HEK293 (cell line): ENCODE data around the gene PLA2G4B.

ENCODE experiments used
- CTCF ChIA-PET: fragments of 350-600 bp; formaldehyde crosslinking; extraction: SDS; loops from one replicate; lab custom pipeline; 2021; ENCODE audit warnings: antibody characterized with exemption; lab: Yijun Ruan, JAX
- POLR2A ChIA-PET: fragments of 300-600 bp; formaldehyde crosslinking; extraction: SDS; loops from one replicate; lab custom pipeline; 2020; ENCODE audit warnings: antibody characterized with exemption, inconsistent platforms; lab: Yijun Ruan, JAX
- H3K27ac ChIP-seq: fragments of 200-500 bp; sonication (Bioruptor generic); 2 replicates; pipeline ENCODE4 v1.5.1; 2014; ENCODE audit warnings: low read depth, low read length, control low read depth, inconsistent platforms; ENCODE audit errors: extremely low read depth
- H3K36me3 ChIP-seq, 2 experiments: fragments of 200-500 bp in 1 of 2; sonication (Bioruptor generic) in 1 of 2; 1 replicate in 1 of 2; 2 replicates in 1 of 2; pipeline ENCODE4 v1.5.1; 2014 to 2017; ENCODE audit warnings: inconsistent platforms in 2 of 2, low read length in 2 of 2; ENCODE audit not compliant: control insufficient read depth in 2 of 2, insufficient read depth in 1 of 2
- H3K4me1 ChIP-seq: fragments of 200-500 bp; sonication (Bioruptor generic); 2 replicates; pipeline ENCODE4 v1.5.1; 2014; ENCODE audit warnings: mild to moderate bottlenecking, low read length, inconsistent platforms; ENCODE audit not compliant: control insufficient read depth, insufficient read depth
- H3K4me3 ChIP-seq: 2 replicates; pipeline ENCODE4 v1.5.1; 2011; ENCODE audit warnings: low read depth, mild to moderate bottlenecking, control low read depth, low read length, moderate library complexity
- H3K9me3 ChIP-seq: fragments of 200-500 bp; sonication (Bioruptor generic); 2 replicates; pipeline ENCODE4 v1.5.1; 2014; ENCODE audit warnings: low read depth, low read length, inconsistent platforms; ENCODE audit not compliant: control insufficient read depth, insufficient read depth
- EGR2 ChIP-seq: fragments of 450-650 bp; formaldehyde crosslinking; IDR thresholded peaks from 2 replicates; pipeline ENCODE4 v1.5.1; 2016; ENCODE audit warnings: low read depth, missing biosample characterization, missing genetic modification characterization
- HOXA7 ChIP-seq: sonication (generic); formaldehyde crosslinking; IDR thresholded peaks from 2 replicates; pipeline ENCODE4 v1.8.1; 2022; ENCODE audit warnings: missing genetic modification reagents, borderline replicate concordance
- HOXC10 ChIP-seq: sonication (generic); formaldehyde crosslinking; IDR thresholded peaks from 2 replicates; pipeline ENCODE4 v1.8.1; 2023; ENCODE audit warnings: mild to moderate bottlenecking, missing genetic modification reagents
- INSM2 ChIP-seq: fragments of 450-650 bp; formaldehyde crosslinking; IDR thresholded peaks from 2 replicates; pipeline ENCODE4 v1.5.1; 2016; ENCODE audit warnings: missing biosample characterization, missing genetic modification characterization
- KLF1 ChIP-seq: fragments of 450-650 bp; formaldehyde crosslinking; IDR thresholded peaks from 2 replicates; pipeline ENCODE4 v1.5.1; 2016; ENCODE audit warnings: missing biosample characterization, missing genetic modification characterization
- MZF1 ChIP-seq: fragments of 450-650 bp; formaldehyde crosslinking; IDR thresholded peaks from 2 replicates; pipeline ENCODE4 v1.5.1; 2017; ENCODE audit warnings: missing biosample characterization, missing genetic modification characterization, borderline replicate concordance
- OVOL3 ChIP-seq: fragments of 450-650 bp; formaldehyde crosslinking; IDR thresholded peaks from 2 replicates; pipeline ENCODE4 v1.5.1; 2016; ENCODE audit warnings: missing biosample characterization, missing genetic modification characterization
- PRDM4 ChIP-seq: fragments of 450-650 bp; formaldehyde crosslinking; IDR thresholded peaks from 2 replicates; pipeline ENCODE4 v1.5.1; 2017; ENCODE audit warnings: missing biosample characterization, missing genetic modification characterization
- YY2 ChIP-seq: fragments of 450-650 bp; formaldehyde crosslinking; IDR thresholded peaks from 2 replicates; pipeline ENCODE4 v1.5.1; 2016; ENCODE audit warnings: missing biosample characterization, missing genetic modification characterization
- ZFP69B ChIP-seq: fragments of 450-650 bp; formaldehyde crosslinking; IDR thresholded peaks from 2 replicates; pipeline ENCODE4 v1.5.1; 2016; ENCODE audit warnings: missing biosample characterization, missing genetic modification characterization
- ZNF10 ChIP-seq: fragments of 450-650 bp; formaldehyde crosslinking; IDR thresholded peaks from 2 replicates; pipeline ENCODE4 v1.5.1; 2017; ENCODE audit warnings: missing biosample characterization, missing genetic modification characterization
- ZNF138 ChIP-seq: fragments of 450-650 bp; formaldehyde crosslinking; IDR thresholded peaks from 2 replicates; pipeline ENCODE4 v1.5.1; 2016; ENCODE audit warnings: missing biosample characterization, missing genetic modification characterization, borderline replicate concordance
- ZNF169 ChIP-seq: fragments of 450-650 bp; formaldehyde crosslinking; IDR thresholded peaks from 2 replicates; pipeline ENCODE4 v1.5.1; 2016; ENCODE audit warnings: missing biosample characterization, missing genetic modification characterization
- ZNF175 ChIP-seq: fragments of 450-650 bp; formaldehyde crosslinking; IDR thresholded peaks from 2 replicates; pipeline ENCODE4 v1.5.1; 2016; ENCODE audit warnings: missing biosample characterization, missing genetic modification characterization
- ZNF221 ChIP-seq: fragments of 450-650 bp; formaldehyde crosslinking; IDR thresholded peaks from 2 replicates; pipeline ENCODE4 v1.5.1; 2017; ENCODE audit warnings: missing biosample characterization, missing genetic modification characterization, borderline replicate concordance
- ZNF23 ChIP-seq: fragments of 450-650 bp; formaldehyde crosslinking; IDR thresholded peaks from 2 replicates; pipeline ENCODE4 v1.5.1; 2016; ENCODE audit warnings: missing biosample characterization, missing genetic modification characterization, borderline replicate concordance
- ZNF335 ChIP-seq: fragments of 450-650 bp; formaldehyde crosslinking; conservative IDR thresholded peaks from 2 replicates; pipeline ENCODE4 v1.5.1; 2016; ENCODE audit warnings: missing biosample characterization, missing genetic modification characterization
- ZNF677 ChIP-seq: fragments of 450-650 bp; IDR thresholded peaks from 2 replicates; pipeline ENCODE4 v1.5.0; 2018; ENCODE audit warnings: missing biosample characterization, mild to moderate bottlenecking, missing genetic modification characterization, moderate library complexity
- ZNF747 ChIP-seq: fragments of 450-650 bp; formaldehyde crosslinking; IDR thresholded peaks from 2 replicates; pipeline ENCODE4 v1.5.1; 2016; ENCODE audit warnings: missing biosample characterization, missing genetic modification characterization
- ZSCAN30 ChIP-seq: fragments of 450-650 bp; IDR thresholded peaks from 2 replicates; pipeline ENCODE4 v1.5.1; 2018; ENCODE audit warnings: missing biosample characterization, mild to moderate bottlenecking, missing genetic modification characterization, moderate library complexity
- TF ChIP-seq, protein P1 (sequence below): fragments of 450-650 bp; formaldehyde crosslinking; IDR thresholded peaks from 2 replicates; pipeline ENCODE4 v1.5.1; 2016; ENCODE audit warnings: missing biosample characterization, missing genetic modification characterization
- TF ChIP-seq, protein P2 (sequence below): fragments of 450-650 bp; formaldehyde crosslinking; IDR thresholded peaks from 2 replicates; pipeline ENCODE4 v1.5.1; 2016; ENCODE audit warnings: missing biosample characterization, missing genetic modification characterization

The PLA2G4B gene

DNA sequence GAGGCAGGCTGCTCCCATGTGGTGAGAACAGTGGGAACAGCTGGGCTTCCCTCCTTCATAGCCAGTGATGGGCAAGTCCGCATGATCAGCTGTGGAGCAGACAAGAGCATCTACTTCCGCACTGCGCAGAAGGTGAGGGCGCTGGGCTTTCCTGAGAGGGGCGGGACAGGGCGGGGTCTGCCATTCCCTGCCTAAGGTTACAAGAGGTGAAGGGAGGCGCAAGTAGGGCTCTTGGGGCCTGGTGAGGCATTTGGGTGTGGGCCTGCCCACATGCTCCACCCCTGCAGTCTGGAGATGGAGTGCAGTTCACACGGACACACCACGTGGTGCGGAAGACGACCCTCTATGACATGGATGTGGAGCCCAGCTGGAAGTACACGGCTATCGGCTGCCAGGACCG, 21.3 kb upstream of the PLA2G4B start:
- ChIA-PET POLR2A (no interaction called here), CTCF (interaction anchor here (0.5 to 0.9 kb wide), 3 partner anchors 9 to 33 kb away, joined by 3 to 4 read pairs (median 3); no protein-coding TSS in a partner anchor)
- Histone ChIP-seq H3K4me3 (no peak overlapping the region), H3K27ac (no peak overlapping the region), H3K36me3 (peaks cover 0 to 52% of the 10 kb centered on the region in 2 experiments; a peak in 1 of 3 replicates), H3K4me1 (no peaks in the 10 kb centered on the region), H3K9me3 (no peaks in the 10 kb centered on the region)
- TF ChIP-seq ZFP69B (tag by site-specific recombination) (no peak), KLF1 (peak; percentile 86)

DNA sequence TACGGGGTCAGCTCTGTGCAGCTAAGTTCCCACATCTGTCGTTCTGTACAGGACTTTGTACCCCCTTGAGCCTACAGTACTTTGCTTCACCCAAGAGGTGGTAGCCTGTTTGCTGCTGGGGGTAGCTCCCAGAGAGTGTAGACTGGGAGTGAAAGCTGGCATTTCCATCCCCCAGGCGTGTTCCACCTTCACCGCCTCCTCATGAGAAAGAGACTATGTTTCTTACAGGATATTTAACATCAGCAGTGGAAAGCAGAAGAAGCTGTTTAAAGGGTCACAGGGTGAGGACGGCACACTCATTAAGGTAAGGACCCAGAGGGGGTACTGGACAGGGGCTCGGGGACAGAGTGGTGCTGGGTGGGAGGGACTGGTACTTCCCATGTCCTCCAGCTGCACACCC, 20.9 kb upstream of the PLA2G4B start:
- peaks cover 0 to 55% of the 10 kb centered on the region in 2 experiments; a peak in 1 of 3 replicates for H3K36me3 ChIP-seq
- no peaks in the 10 kb centered on the region for H3K9me3 ChIP-seq
- ChIA-PET POLR2A (no interaction called here), CTCF (interaction anchor here (0.7 to 0.9 kb wide), 2 partner anchors 10 to 33 kb away, joined by 3 to 4 read pairs; no protein-coding TSS in a partner anchor)
- H3K4me3 ChIP-seq, result no peak overlapping the region
- no peaks in the 10 kb centered on the region for H3K4me1 ChIP-seq
- H3K27ac ChIP-seq, result no peak overlapping the region
- TF ChIP-seq ZNF175, result no peak
- TF ChIP-seq YY2 (tag by site-specific recombination), result no peak
- TF ChIP-seq ZNF221 (tag by site-specific recombination), result no peak
- no peak for TF ChIP-seq INSM2 (tag by site-specific recombination)
- TF ChIP-seq, protein P1, sequence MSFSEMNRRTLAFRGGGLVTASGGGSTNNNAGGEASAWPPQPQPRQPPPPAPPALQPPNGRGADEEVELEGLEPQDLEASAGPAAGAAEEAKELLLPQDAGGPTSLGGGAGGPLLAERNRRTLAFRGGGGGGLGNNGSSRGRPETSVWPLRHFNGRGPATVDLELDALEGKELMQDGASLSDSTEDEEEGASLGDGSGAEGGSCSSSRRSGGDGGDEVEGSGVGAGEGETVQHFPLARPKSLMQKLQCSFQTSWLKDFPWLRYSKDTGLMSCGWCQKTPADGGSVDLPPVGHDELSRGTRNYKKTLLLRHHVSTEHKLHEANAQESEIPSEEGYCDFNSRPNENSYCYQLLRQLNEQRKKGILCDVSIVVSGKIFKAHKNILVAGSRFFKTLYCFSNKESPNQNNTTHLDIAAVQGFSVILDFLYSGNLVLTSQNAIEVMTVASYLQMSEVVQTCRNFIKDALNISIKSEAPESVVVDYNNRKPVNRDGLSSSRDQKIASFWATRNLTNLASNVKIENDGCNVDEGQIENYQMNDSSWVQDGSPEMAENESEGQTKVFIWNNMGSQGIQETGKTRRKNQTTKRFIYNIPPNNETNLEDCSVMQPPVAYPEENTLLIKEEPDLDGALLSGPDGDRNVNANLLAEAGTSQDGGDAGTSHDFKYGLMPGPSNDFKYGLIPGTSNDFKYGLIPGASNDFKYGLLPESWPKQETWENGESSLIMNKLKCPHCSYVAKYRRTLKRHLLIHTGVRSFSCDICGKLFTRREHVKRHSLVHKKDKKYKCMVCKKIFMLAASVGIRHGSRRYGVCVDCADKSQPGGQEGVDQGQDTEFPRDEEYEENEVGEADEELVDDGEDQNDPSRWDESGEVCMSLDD, result no peak

- no peak overlapping the region for H3K4me3 ChIP-seq
- no peak overlapping the region for H3K27ac ChIP-seq
- POLR2A ChIA-PET, result no interaction called here
- TF ChIP-seq MZF1 (tag by site-specific recombination), result no peak
- TF ChIP-seq ZNF335 (tag by site-specific recombination), result no peak
- no peak for TF ChIP-seq ZNF10 (tag by site-specific recombination)
- no peak for TF ChIP-seq HOXC10 (CRISPR knock-in tag)
- no peak for TF ChIP-seq HOXA7 (CRISPR knock-in tag)
- no peak for TF ChIP-seq ZSCAN30 (tag by site-specific recombination)
- no peak for TF ChIP-seq ZNF23
- TF ChIP-seq PRDM4 (tag by site-specific recombination), result no peak
- TF ChIP-seq ZNF169 (tag by site-specific recombination), result no peak
- TF ChIP-seq OVOL3, result no peak
- TF ChIP-seq ZNF747 (tag by site-specific recombination), result no peak
- TF ChIP-seq, protein P2, sequence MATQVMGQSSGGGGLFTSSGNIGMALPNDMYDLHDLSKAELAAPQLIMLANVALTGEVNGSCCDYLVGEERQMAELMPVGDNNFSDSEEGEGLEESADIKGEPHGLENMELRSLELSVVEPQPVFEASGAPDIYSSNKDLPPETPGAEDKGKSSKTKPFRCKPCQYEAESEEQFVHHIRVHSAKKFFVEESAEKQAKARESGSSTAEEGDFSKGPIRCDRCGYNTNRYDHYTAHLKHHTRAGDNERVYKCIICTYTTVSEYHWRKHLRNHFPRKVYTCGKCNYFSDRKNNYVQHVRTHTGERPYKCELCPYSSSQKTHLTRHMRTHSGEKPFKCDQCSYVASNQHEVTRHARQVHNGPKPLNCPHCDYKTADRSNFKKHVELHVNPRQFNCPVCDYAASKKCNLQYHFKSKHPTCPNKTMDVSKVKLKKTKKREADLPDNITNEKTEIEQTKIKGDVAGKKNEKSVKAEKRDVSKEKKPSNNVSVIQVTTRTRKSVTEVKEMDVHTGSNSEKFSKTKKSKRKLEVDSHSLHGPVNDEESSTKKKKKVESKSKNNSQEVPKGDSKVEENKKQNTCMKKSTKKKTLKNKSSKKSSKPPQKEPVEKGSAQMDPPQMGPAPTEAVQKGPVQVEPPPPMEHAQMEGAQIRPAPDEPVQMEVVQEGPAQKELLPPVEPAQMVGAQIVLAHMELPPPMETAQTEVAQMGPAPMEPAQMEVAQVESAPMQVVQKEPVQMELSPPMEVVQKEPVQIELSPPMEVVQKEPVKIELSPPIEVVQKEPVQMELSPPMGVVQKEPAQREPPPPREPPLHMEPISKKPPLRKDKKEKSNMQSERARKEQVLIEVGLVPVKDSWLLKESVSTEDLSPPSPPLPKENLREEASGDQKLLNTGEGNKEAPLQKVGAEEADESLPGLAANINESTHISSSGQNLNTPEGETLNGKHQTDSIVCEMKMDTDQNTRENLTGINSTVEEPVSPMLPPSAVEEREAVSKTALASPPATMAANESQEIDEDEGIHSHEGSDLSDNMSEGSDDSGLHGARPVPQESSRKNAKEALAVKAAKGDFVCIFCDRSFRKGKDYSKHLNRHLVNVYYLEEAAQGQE (tag by site-specific recombination), result no peak
- TF ChIP-seq ZNF677 (tag by site-specific recombination), result no peak
- no peak for TF ChIP-seq EGR2 (tag by site-specific recombination)
- no peak for TF ChIP-seq ZNF138 (tag by site-specific recombination)
These were observed 19.1 kb upstream of the PLA2G4B start for GRCh38 chr15:41819455-41820050.

More at GRCh38 chr15:41819455-41820050, 19.1 kb upstream of the PLA2G4B start:
- CTCF ChIA-PET, result interaction anchor here (0.6 to 1.2 kb wide), 3 partner anchors 9 to 37 kb away, joined by 3 read pairs; no protein-coding TSS in a partner anchor
- no peaks in the 10 kb centered on the region for H3K4me1 ChIP-seq
- peaks cover 0 to 59% of the 10 kb centered on the region in 2 experiments; a peak in 1 of 3 replicates for H3K36me3 ChIP-seq
- H3K9me3 ChIP-seq, result no peaks in the 10 kb centered on the region
